Spleen (tissue), 11 donors: ENCODE measurements around the gene CZIB. TPM values are rescaled to one million over a fixed set of nuclear protein-coding genes. Genes with fewer than 3 reads are reported as not detected.

Experiments
- DNase-seq: peaks from one replicate; pipeline ENCODE4 v3.0.0-alpha.2; 2020
- H3K27ac ChIP-seq, 8 donors: fragments of 200-600 bp; sonication (generic) in 7 of 8; 1 replicate in 4 of 8; 2 replicates in 4 of 8; pipeline versions ENCODE4 v1.5.0 to v1.8.0; 2016 to 2021; ENCODE audit warnings: inconsistent platforms in 4 of 8, mild to moderate bottlenecking in 4 of 8, moderate library complexity in 1 of 8
- H3K27me3 ChIP-seq, 7 donors: fragments of 200-600 bp; sonication (generic) in 6 of 7; replicated peaks in 1 of 7; 1 replicate in 4 of 7; 2 replicates in 3 of 7; pipeline versions ENCODE4 v1.5.0 to v1.8.0; 2016 to 2021; ENCODE audit warnings: inconsistent platforms in 3 of 7, mild to moderate bottlenecking in 1 of 7
- H3K36me3 ChIP-seq, 6 donors: fragments of 200-600 bp; sonication (generic) in 5 of 6; 1 replicate in 4 of 6; 2 replicates in 2 of 6; pipeline versions ENCODE4 v1.5.0 to v1.8.0; 2016 to 2021; ENCODE audit warnings: inconsistent platforms in 2 of 6
- H3K4me1 ChIP-seq, 6 donors: fragments of 200-600 bp; sonication (generic) in 5 of 6; 1 replicate in 3 of 6; 2 replicates in 3 of 6; pipeline versions ENCODE4 v1.5.0 to v1.8.0; 2016 to 2021; ENCODE audit warnings: inconsistent platforms in 3 of 6
- H3K4me3 ChIP-seq, 8 donors: fragments of 200-600 bp; sonication (generic) in 7 of 8; 1 replicate in 4 of 8; 2 replicates in 4 of 8; pipeline versions ENCODE4 v1.5.0 to v1.8.0; 2016 to 2021; ENCODE audit warnings: inconsistent platforms in 4 of 8, mild to moderate bottlenecking in 4 of 8, moderate library complexity in 2 of 8
- H3K9me3 ChIP-seq, 8 donors: fragments of 200-600 bp; sonication (generic) in 7 of 8; 1 replicate in 4 of 8; 2 replicates in 4 of 8; pipeline versions ENCODE4 v1.5.0 to v1.8.0; 2016 to 2021; ENCODE audit warnings: inconsistent platforms in 4 of 8
- POLR2A ChIP-seq, 3 donors: fragments of 450-650 bp; IDR thresholded peaks; one replicate each; pipeline ENCODE4 v1.5.1; 2017; ENCODE audit warnings: antibody characterized with exemption in 3 of 3, mild to moderate bottlenecking in 1 of 3
- POLR2AphosphoS5 ChIP-seq, 3 donors: sonication (generic); formaldehyde crosslinking; IDR thresholded peaks; one replicate each; pipeline ENCODE4 v1.5.1; 2017; ENCODE audit warnings: antibody characterized with exemption in 3 of 3
- WGBS, 5 donors: extraction: QIAGEN DNeasy Blood & Tissue Kit in 3 of 5; methylation state at CpG; one replicate each; pipeline versions ENCODE4 v1.1.5 to v1.1.7; 2013 to 2018; 5-methylcytosine and 5-hydroxymethylcytosine counted together
- intact Hi-C: fragments of 100-400 bp; cut with DNase I; formaldehyde crosslinking; loops from one replicate; pipeline ENCODE4 v1.15.0; 2023; ENCODE audit warnings: low total_unique reads
- polyA plus RNA-seq, 3 donors: library from polyadenylated mRNA; stranded (reverse); fragments of 200-250 nt; gene quantifications; one replicate each; pipeline ENCODE4 v1.2.1, GENCODE V29; 2013
- total RNA-seq, 7 donors: library from RNA; depleted of rRNA in 3 of 7; stranded (reverse); fragments of >200 nt in 3 of 7; fragmentation: NEBNext Ultra II Directional in 4 of 7; extraction: Animal tissue kit (Norgen Biotek cat#: 25700) in 4 of 7; gene quantifications; one replicate each; pipeline versions ENCODE4 v1.1.0 to v1.2.1, GENCODE V29; 2016 to 2021
- TF ChIP-seq, protein P1 (sequence below), 11 experiments: fragments of 200-600 bp in 7 of 11; fragments of 450-650 bp in 4 of 11; sonication (generic) in 4 of 11; IDR thresholded peaks in 8 of 11; conservative IDR thresholded peaks in 3 of 11; 1 replicate in 7 of 11; 2 replicates in 4 of 11; pipeline versions ENCODE4 v1.4.0 to v1.8.0; 2016 to 2021; ENCODE audit warnings: antibody characterized with exemption in 11 of 11, inconsistent platforms in 4 of 11, mild to moderate bottlenecking in 1 of 11
- donor health status: healthy with polysubstance abuse.
- donor health status: DM: no; HTN: no; CAD: no; lungs with moderate emphysema.
- donor health status: DM: no; HTN: no; CAD: no.
- donor health status: Bipolar disorder and iron deficiency.
- donor health status: healthy.
- donor health status: DM: no; HTN: no; CAD: no.
- donor health status: DM: yes; HTN: yes; CAD: no.

The CZIB gene
- total and polyA plus RNA-seq, 10 donors, result 35.3 to 71.8 (median 47.7) TPM

DNA sequence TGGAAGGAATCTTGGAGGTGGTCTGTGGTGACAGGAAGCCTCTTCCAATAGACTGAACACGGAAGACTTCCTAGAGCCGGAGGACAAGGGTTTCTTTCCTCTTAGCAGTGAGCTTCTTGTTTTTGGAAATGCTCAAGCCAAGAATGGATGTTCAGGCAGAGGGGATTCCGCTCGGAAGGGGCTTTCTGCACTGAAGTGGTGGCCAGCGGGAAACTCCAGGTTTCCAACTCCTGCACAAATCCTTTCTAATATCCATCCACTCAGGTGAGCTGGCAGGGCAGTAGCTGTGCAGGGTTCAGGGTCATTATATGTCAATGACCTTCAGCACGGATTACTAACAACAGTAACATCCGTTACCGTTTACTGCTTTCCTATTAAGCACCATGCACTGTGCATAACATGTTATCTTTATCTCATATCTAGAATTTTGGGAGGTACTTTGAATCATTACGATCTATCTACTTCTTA lies 24.4 kb downstream of the CZIB start:
- Histone ChIP-seq H3K4me3 (peak overlapping the region; percentile 72 to 93 (median 77)), H3K4me1 (peaks cover 16 to 53% (median 31%) of the 10 kb centered on the region in 6 donors), H3K9me3 (no peaks in the 10 kb centered on the region), H3K36me3 (peaks cover 0 to 6% (median 5%) of the 10 kb centered on the region in 6 donors), H3K27ac (peak overlapping the region; percentile 97 to 100 (median 99)), H3K27me3 (no peaks in the 10 kb centered on the region)
- no peak for DNase-seq
- TF ChIP-seq, protein P1, sequence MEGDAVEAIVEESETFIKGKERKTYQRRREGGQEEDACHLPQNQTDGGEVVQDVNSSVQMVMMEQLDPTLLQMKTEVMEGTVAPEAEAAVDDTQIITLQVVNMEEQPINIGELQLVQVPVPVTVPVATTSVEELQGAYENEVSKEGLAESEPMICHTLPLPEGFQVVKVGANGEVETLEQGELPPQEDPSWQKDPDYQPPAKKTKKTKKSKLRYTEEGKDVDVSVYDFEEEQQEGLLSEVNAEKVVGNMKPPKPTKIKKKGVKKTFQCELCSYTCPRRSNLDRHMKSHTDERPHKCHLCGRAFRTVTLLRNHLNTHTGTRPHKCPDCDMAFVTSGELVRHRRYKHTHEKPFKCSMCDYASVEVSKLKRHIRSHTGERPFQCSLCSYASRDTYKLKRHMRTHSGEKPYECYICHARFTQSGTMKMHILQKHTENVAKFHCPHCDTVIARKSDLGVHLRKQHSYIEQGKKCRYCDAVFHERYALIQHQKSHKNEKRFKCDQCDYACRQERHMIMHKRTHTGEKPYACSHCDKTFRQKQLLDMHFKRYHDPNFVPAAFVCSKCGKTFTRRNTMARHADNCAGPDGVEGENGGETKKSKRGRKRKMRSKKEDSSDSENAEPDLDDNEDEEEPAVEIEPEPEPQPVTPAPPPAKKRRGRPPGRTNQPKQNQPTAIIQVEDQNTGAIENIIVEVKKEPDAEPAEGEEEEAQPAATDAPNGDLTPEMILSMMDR (IDR thresholded peaks at IDR 0.05 in 8 of 11, conservative IDR thresholded peaks at IDR 0.05 in 3 of 11), result no peak
- TF ChIP-seq POLR2AphosphoS5 (IDR thresholded peaks at IDR 0.05), result no peak
- no peak for TF ChIP-seq POLR2A (IDR thresholded peaks at IDR 0.05)
- intact Hi-C loops, result no loop called here
- 33 to 43% (median 38%) methylated on average over 9 of the region's 9 CpGs for WGBS, 5 donors

- intact Hi-C loops, result no loop called here
- no peak for DNase-seq
- TF ChIP-seq POLR2AphosphoS5 (IDR thresholded peaks at IDR 0.05), result no peak
- no peak for TF ChIP-seq POLR2A (IDR thresholded peaks at IDR 0.05)
- TF ChIP-seq, protein P1 (IDR thresholded peaks at IDR 0.05 in 8 of 11, conservative IDR thresholded peaks at IDR 0.05 in 3 of 11), result no peak
- Histone ChIP-seq H3K36me3 (peaks cover 0 to under 1% (median 0%) of the 10 kb centered on the region in 6 donors), H3K27ac (peak overlapping the region in 7 of 8 donors; percentile 97 to 100 (median 99)), H3K27me3 (no peaks in the 10 kb centered on the region), H3K9me3 (no peaks in the 10 kb centered on the region), H3K4me1 (peaks cover 16 to 53% (median 31%) of the 10 kb centered on the region in 6 donors), H3K4me3 (peak overlapping the region in 4 of 8 donors; percentile 73 to 93 (median 80))
- 73 to 83% (median 81%) methylated on average over 11 of the region's 11 CpGs for WGBS, 5 donors
Measured at GRCh38 chr1:53195246-53196016, 25.0 kb downstream of the CZIB start.

DNA sequence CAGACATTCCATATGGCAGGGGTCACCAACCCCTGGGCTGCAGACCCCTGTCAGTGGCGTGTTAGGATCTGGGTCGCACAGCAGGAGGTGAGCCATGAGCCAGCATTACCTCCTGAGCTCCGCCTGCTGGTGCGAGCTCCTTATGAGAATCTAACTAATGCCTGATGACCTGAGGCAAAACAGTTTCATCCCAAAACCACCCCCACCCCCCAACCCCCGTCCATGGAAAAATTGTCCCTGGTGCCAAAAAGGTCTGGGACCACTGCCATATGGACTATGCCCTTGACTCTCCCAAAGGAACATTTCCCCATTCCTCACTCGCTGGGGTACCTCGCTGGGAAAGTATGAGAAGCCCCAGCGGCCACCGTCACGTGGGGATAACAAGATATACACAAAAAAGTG lies 30.2 kb downstream of the CZIB start:
- 82 to 95% (median 89%) methylated on average over 10 of the region's 10 CpGs for WGBS, 5 donors
- H3K36me3 ChIP-seq, result no peaks in the 10 kb centered on the region
- intact Hi-C loops, result no loop called here

More for the DNA sequence above, 30.2 kb downstream of the CZIB start:
- DNase-seq, result no peak
- Histone ChIP-seq H3K9me3 (peaks cover 0 to 6% (median 5%) of the 10 kb centered on the region in 8 donors), H3K27me3 (peaks cover 0 to 2% (median 0%) of the 10 kb centered on the region in 7 donors), H3K27ac (no peak overlapping the region), H3K4me1 (peaks cover 0 to 5% (median under 1%) of the 10 kb centered on the region in 6 donors), H3K4me3 (no peak overlapping the region)
- TF ChIP-seq POLR2A (IDR thresholded peaks at IDR 0.05) (no peak), POLR2AphosphoS5 (IDR thresholded peaks at IDR 0.05) (no peak)
- TF ChIP-seq, protein P1 (IDR thresholded peaks at IDR 0.05 in 8 of 11, conservative IDR thresholded peaks at IDR 0.05 in 3 of 11), result no peak
